NCI-H774 (cell line): ENCODE results near the gene XYLB.
A peak's percentile ranks its signal among the peaks of the same experiment; 100 is the strongest.
"Not testable (repeated sequence)": the region's sequence is repeated elsewhere in the genome, so short reads cannot be mapped to it uniquely, and the experiment has no call there.

Experiments used
- DNase-seq: peaks from one replicate; lab custom pipeline; 2025; lab: John Stamatoyannopoulos, UW

XYLB gene

GRCh38 chr3:38396239-38396638 lies 49.7 kb downstream of the XYLB start:
- no peak for DNase-seq

- DNase-seq = no peak
Measured at GRCh38 chr3:38396861-38397260, 50.3 kb downstream of the XYLB start.

- no peak for DNase-seq
Measured at GRCh38 chr3:38397320-38397719, 50.7 kb downstream of the XYLB start.

GRCh38 chr3:38401246-38401962 lies 54.8 kb downstream of the XYLB start:
- DNase-seq = no peak

GRCh38 chr3:38404286-38404685 lies 57.7 kb downstream of the XYLB start:
- no peak for DNase-seq

- DNase-seq = no peak
Measured at GRCh38 chr3:38411591-38411990, 65.0 kb downstream of the XYLB start.

GRCh38 chr3:38420758-38421157 lies 74.2 kb downstream of the XYLB start:
- not testable (repeated sequence) for DNase-seq

GRCh38 chr3:38421679-38422336 lies 75.2 kb downstream of the XYLB start:
- DNase-seq = no peak

- not testable (repeated sequence) for DNase-seq
Measured at GRCh38 chr3:38426798-38427426, 80.3 kb downstream of the XYLB start.

- not testable (repeated sequence) for DNase-seq
Measured at GRCh38 chr3:38432871-38433658, 86.5 kb downstream of the XYLB start.

GRCh38 chr3:38433661-38434060 lies 87.1 kb downstream of the XYLB start:
- DNase-seq = not testable (repeated sequence)

GRCh38 chr3:38438436-38439069 lies 92.0 kb downstream of the XYLB start:
- not testable (repeated sequence) for DNase-seq

- not testable (repeated sequence) for DNase-seq
Measured at GRCh38 chr3:38443205-38443604, 96.6 kb downstream of the XYLB start.

GRCh38 chr3:38446085-38446686 lies 99.6 kb downstream of the XYLB start:
- DNase-seq = no peak

GRCh38 chr3:38446812-38447211 lies 100.2 kb downstream of the XYLB start:
- no peak for DNase-seq

GRCh38 chr3:38450853-38451252 lies 104.3 kb downstream of the XYLB start:
- DNase-seq = no peak

- DNase-seq = peak; percentile 52
Measured at GRCh38 chr3:38453075-38453912, 106.7 kb downstream of the XYLB start, which contains the start of gene ACVR2B. ACVR2B (plus strand) TSS chr3:38453890; CDS start chr3:38454323, 433 bp downstream.

GRCh38 chr3:38453913-38454177 lies 107.3 kb downstream of the XYLB start:
- no peak for DNase-seq

GRCh38 chr3:38454178-38454883 lies 107.7 kb downstream of the XYLB start:
- no peak for DNase-seq
